ENCODE data around the gene DERL2. TPM values are rescaled to one million over a fixed set of nuclear protein-coding genes. Genes with fewer than 3 reads are reported as not detected.

The DERL2 gene
- total RNA-seq, 1 donor from 2014 or later: 83.4 TPM

- H3K4me1 Mint-ChIP-seq (ENCODE audit: unreplicated experiment): no peaks in the 10 kb centered on the region
- no peaks in the 10 kb centered on the region for H3K9me3 Mint-ChIP-seq (ENCODE audit: unreplicated experiment)
- no peak for DNase-seq (ENCODE audit: low spot score)
- no peak overlapping the region for H3K4me3 Mint-ChIP-seq (ENCODE audit: unreplicated experiment)
- no peak overlapping the region for H3K27ac Mint-ChIP-seq (ENCODE audit: unreplicated experiment)
- no peaks in the 10 kb centered on the region for H3K27me3 Mint-ChIP-seq (ENCODE audit: unreplicated experiment)
- no peak for TF ChIP-seq CTCF (IDR thresholded peaks at IDR 0.05; ENCODE audit: unreplicated experiment)
- H3K36me3 Mint-ChIP-seq (ENCODE audit: low read depth, unreplicated experiment): no peaks in the 10 kb centered on the region
Measured at GRCh38 chr17:5523249-5523648, 37.3 kb upstream of the DERL2 start.

GRCh38 chr17:5522476-5522875 lies 36.5 kb upstream of the DERL2 start:
- no peak overlapping the region for H3K4me3 Mint-ChIP-seq (ENCODE audit: unreplicated experiment)
- H3K4me1 Mint-ChIP-seq (ENCODE audit: unreplicated experiment): no peaks in the 10 kb centered on the region
- no peaks in the 10 kb centered on the region for H3K36me3 Mint-ChIP-seq (ENCODE audit: low read depth, unreplicated experiment)
- no peaks in the 10 kb centered on the region for H3K9me3 Mint-ChIP-seq (ENCODE audit: unreplicated experiment)
- no peak for DNase-seq (ENCODE audit: low spot score)
- H3K27me3 Mint-ChIP-seq (ENCODE audit: unreplicated experiment): no peaks in the 10 kb centered on the region
- no peak for TF ChIP-seq CTCF (IDR thresholded peaks at IDR 0.05; ENCODE audit: unreplicated experiment)
- H3K27ac Mint-ChIP-seq (ENCODE audit: unreplicated experiment): no peak overlapping the region

- H3K9me3 Mint-ChIP-seq (ENCODE audit: unreplicated experiment): no peaks in the 10 kb centered on the region
- H3K27me3 Mint-ChIP-seq (ENCODE audit: unreplicated experiment): no peaks in the 10 kb centered on the region
- H3K27ac Mint-ChIP-seq (ENCODE audit: unreplicated experiment): no peak overlapping the region
- no peak for TF ChIP-seq CTCF (IDR thresholded peaks at IDR 0.05; ENCODE audit: unreplicated experiment)
- H3K36me3 Mint-ChIP-seq (ENCODE audit: low read depth, unreplicated experiment): no peaks in the 10 kb centered on the region
- no peaks in the 10 kb centered on the region for H3K4me1 Mint-ChIP-seq (ENCODE audit: unreplicated experiment)
- DNase-seq (ENCODE audit: low spot score): no peak
- H3K4me3 Mint-ChIP-seq (ENCODE audit: unreplicated experiment): no peak overlapping the region
Measured at GRCh38 chr17:5516060-5516792, 30.2 kb upstream of the DERL2 start.

GRCh38 chr17:5514976-5515375 lies 29.0 kb upstream of the DERL2 start:
- Mint-ChIP-seq H3K4me1 (ENCODE audit: unreplicated experiment) (no peaks in the 10 kb centered on the region), H3K27me3 (ENCODE audit: unreplicated experiment) (no peaks in the 10 kb centered on the region), H3K36me3 (ENCODE audit: low read depth, unreplicated experiment) (no peaks in the 10 kb centered on the region), H3K27ac (ENCODE audit: unreplicated experiment) (no peak overlapping the region), H3K9me3 (ENCODE audit: unreplicated experiment) (no peaks in the 10 kb centered on the region), H3K4me3 (ENCODE audit: unreplicated experiment) (no peak overlapping the region)
- DNase-seq (ENCODE audit: low spot score): no peak
- no peak for TF ChIP-seq CTCF (IDR thresholded peaks at IDR 0.05; ENCODE audit: unreplicated experiment)

GRCh38 chr17:5513628-5514027 lies 27.6 kb upstream of the DERL2 start:
- DNase-seq (ENCODE audit: low spot score): no peak
- Mint-ChIP-seq H3K4me3 (ENCODE audit: unreplicated experiment) (no peak overlapping the region), H3K36me3 (ENCODE audit: low read depth, unreplicated experiment) (no peaks in the 10 kb centered on the region), H3K9me3 (ENCODE audit: unreplicated experiment) (no peaks in the 10 kb centered on the region), H3K27ac (ENCODE audit: unreplicated experiment) (no peak overlapping the region), H3K4me1 (ENCODE audit: unreplicated experiment) (no peaks in the 10 kb centered on the region), H3K27me3 (ENCODE audit: unreplicated experiment) (no peaks in the 10 kb centered on the region)
- no peak for TF ChIP-seq CTCF (IDR thresholded peaks at IDR 0.05; ENCODE audit: unreplicated experiment)
